Tibial nerve (tissue), 4 donors: ENCODE data around the gene ADAMTS17. TPM values are rescaled to one million over a fixed set of nuclear protein-coding genes. Genes with fewer than 3 reads are reported as not detected.

ENCODE experiments used
- DNase-seq, 2 donors: peaks; one replicate each; pipeline ENCODE4 v3.0.0-alpha.2; 2019; ENCODE audit warnings: low spot score in 2 of 2
- H3K27ac ChIP-seq, 4 donors: fragments of 200-600 bp; sonication (generic) in 3 of 4; one replicate each; pipeline ENCODE4 v1.5.1; 2017 to 2019; ENCODE audit warnings: mild to moderate bottlenecking in 1 of 4
- H3K27me3 ChIP-seq, 2 donors: fragments of 200-600 bp; sonication (generic) in 1 of 2; one replicate each; pipeline versions ENCODE4 v1.5.1 to v1.6.0; 2017 to 2019
- H3K36me3 ChIP-seq, 3 donors: fragments of 200-600 bp; sonication (generic); one replicate each; pipeline ENCODE4 v1.5.1; 2018 to 2019
- H3K4me1 ChIP-seq, 4 donors: fragments of 200-600 bp; sonication (generic) in 3 of 4; one replicate each; pipeline ENCODE4 v1.5.1; 2017 to 2019
- H3K4me3 ChIP-seq, 4 donors: fragments of 200-600 bp; sonication (generic) in 3 of 4; one replicate each; pipeline ENCODE4 v1.5.1; 2017 to 2019; ENCODE audit warnings: mild to moderate bottlenecking in 1 of 4, moderate library complexity in 1 of 4
- H3K9me3 ChIP-seq, 4 donors: fragments of 200-600 bp; sonication (generic) in 3 of 4; one replicate each; pipeline ENCODE4 v1.5.1; 2017 to 2019
- CTCF ChIP-seq, 5 experiments: fragments of 200-600 bp in 3 of 5; fragments of 450-650 bp in 2 of 5; sonication (generic) in 3 of 5; IDR thresholded peaks; one replicate each; pipeline ENCODE4 v1.5.1; 2016 to 2019; ENCODE audit warnings: antibody characterized with exemption in 5 of 5, mild to moderate bottlenecking in 3 of 5, moderate library complexity in 2 of 5
- EP300 ChIP-seq, 2 donors: sonication (generic); formaldehyde crosslinking; IDR thresholded peaks; one replicate each; pipeline ENCODE4 v1.6.1; 2017; ENCODE audit warnings: antibody characterized with exemption in 2 of 2, mild to moderate bottlenecking in 1 of 2
- POLR2A ChIP-seq, 2 donors: fragments of 450-650 bp; IDR thresholded peaks; one replicate each; pipeline ENCODE4 v1.6.1; 2017; ENCODE audit warnings: antibody characterized with exemption in 2 of 2, mild to moderate bottlenecking in 2 of 2, moderate library complexity in 2 of 2
- WGBS, 2 donors: methylation state at CpG; one replicate each; pipeline ENCODE4 v1.1.5; 2018; 5-methylcytosine and 5-hydroxymethylcytosine counted together
- total RNA-seq, 4 donors: library from RNA; depleted of rRNA; stranded (reverse); fragments of >200 nt; gene quantifications; one replicate each; pipeline ENCODE4 v1.1.0, GENCODE V29; 2016

The ADAMTS17 gene
- total RNA-seq, 4 donors from 2014 or later: 0.66 to 5.5 (median 3.7) TPM

DNA sequence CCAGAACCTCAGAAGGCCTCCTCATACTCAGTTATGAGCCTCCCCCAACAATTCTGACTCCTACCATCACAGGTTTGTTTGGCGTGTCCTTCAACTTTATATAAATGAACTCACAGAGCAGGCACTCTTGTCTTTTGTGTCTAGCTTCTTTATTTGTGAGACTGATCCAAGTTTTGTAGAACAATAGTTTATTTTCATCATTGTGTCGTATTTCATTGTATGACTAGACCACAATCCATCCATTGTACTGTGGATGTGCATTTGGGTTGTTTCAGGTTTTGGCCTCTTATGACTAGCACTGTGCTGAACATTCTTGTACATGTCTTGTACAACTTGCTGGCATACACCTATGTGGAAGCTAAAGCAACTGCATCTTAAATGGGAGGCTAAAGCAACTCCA is 315.7 kb downstream of the ADAMTS17 start:
- DNase-seq: no peak

DNA sequence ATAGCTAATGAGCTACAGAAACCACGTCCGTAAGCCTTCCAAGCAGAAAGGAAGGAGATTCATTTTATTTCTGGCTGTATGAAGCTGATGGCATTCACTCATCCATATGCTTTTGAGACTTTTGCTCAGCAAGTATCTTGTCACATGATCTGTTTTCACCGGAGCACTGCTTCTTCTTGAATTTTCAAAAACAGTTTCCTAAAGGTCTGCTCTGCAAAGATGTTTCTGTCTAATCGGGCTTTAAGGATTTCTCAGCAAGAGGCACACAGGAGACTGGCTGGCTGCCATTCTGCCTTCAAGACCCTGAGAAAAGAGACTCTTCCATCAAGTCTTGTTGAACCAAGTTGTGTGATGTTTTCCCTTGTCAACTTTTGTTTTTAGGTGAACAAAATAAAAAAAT is 319.0 kb downstream of the ADAMTS17 start:
- Histone ChIP-seq H3K36me3 (no peaks in the 10 kb centered on the region), H3K27ac (no peak overlapping the region), H3K27me3 (no peaks in the 10 kb centered on the region), H3K9me3 (peaks cover 0 to 8% (median 3%) of the 10 kb centered on the region in 4 donors), H3K4me3 (no peak overlapping the region), H3K4me1 (no peaks in the 10 kb centered on the region)
- WGBS, 2 donors: 57 to 58% methylated on average over 4 of the region's 4 CpGs
- TF ChIP-seq POLR2A (IDR thresholded peaks at IDR 0.05) (no peak), CTCF (IDR thresholded peaks at IDR 0.05) (no peak), EP300 (IDR thresholded peaks at IDR 0.05) (no peak)
- DNase-seq: no peak

More for the DNA sequence above, 315.7 kb downstream of the ADAMTS17 start:
- Histone ChIP-seq H3K36me3 (no peaks in the 10 kb centered on the region), H3K9me3 (peaks cover 0 to 11% (median 5%) of the 10 kb centered on the region in 4 donors), H3K4me1 (no peaks in the 10 kb centered on the region), H3K4me3 (no peak overlapping the region), H3K27me3 (no peaks in the 10 kb centered on the region), H3K27ac (no peak overlapping the region)
- TF ChIP-seq EP300 (IDR thresholded peaks at IDR 0.05) (no peak), CTCF (IDR thresholded peaks at IDR 0.05) (no peak), POLR2A (IDR thresholded peaks at IDR 0.05) (no peak)
- WGBS, 2 donors: 52 to 58% methylated on average over 2 of the region's 2 CpGs

GRCh38 chr15:100022391-100022790 is 319.4 kb downstream of the ADAMTS17 start:
- Histone ChIP-seq H3K9me3 (peaks cover 0 to 4% (median 1%) of the 10 kb centered on the region in 4 donors), H3K4me1 (no peaks in the 10 kb centered on the region), H3K4me3 (no peak overlapping the region), H3K27ac (no peak overlapping the region), H3K27me3 (no peaks in the 10 kb centered on the region), H3K36me3 (no peaks in the 10 kb centered on the region)
- WGBS, 2 donors: 55 to 57% methylated on average over 5 of the region's 5 CpGs
- TF ChIP-seq CTCF (IDR thresholded peaks at IDR 0.05) (no peak), POLR2A (IDR thresholded peaks at IDR 0.05) (no peak), EP300 (IDR thresholded peaks at IDR 0.05) (no peak)
- no peak for DNase-seq

GRCh38 chr15:100021653-100022052 is 320.1 kb downstream of the ADAMTS17 start:
- no peaks in the 10 kb centered on the region for H3K4me1 ChIP-seq
- DNase-seq: no peak
- no peak overlapping the region for H3K27ac ChIP-seq
- no peaks in the 10 kb centered on the region for H3K9me3 ChIP-seq
- TF ChIP-seq POLR2A (IDR thresholded peaks at IDR 0.05): no peak
- no peak for TF ChIP-seq EP300 (IDR thresholded peaks at IDR 0.05)
- TF ChIP-seq CTCF (IDR thresholded peaks at IDR 0.05): no peak
- no peaks in the 10 kb centered on the region for H3K27me3 ChIP-seq
- H3K36me3 ChIP-seq: no peaks in the 10 kb centered on the region
- no peak overlapping the region for H3K4me3 ChIP-seq
- WGBS, 2 donors: 73 to 74% methylated on average over 6 of the region's 6 CpGs

GRCh38 chr15:100020614-100021013 is 321.2 kb downstream of the ADAMTS17 start:
- H3K27ac ChIP-seq: no peak overlapping the region
- H3K36me3 ChIP-seq: no peaks in the 10 kb centered on the region
- no peaks in the 10 kb centered on the region for H3K9me3 ChIP-seq
- no peaks in the 10 kb centered on the region for H3K4me1 ChIP-seq
- H3K27me3 ChIP-seq: no peaks in the 10 kb centered on the region
- TF ChIP-seq POLR2A (IDR thresholded peaks at IDR 0.05): no peak
- no peak for TF ChIP-seq CTCF (IDR thresholded peaks at IDR 0.05)
- 91 to 95% methylated on average over 6 of the region's 6 CpGs for WGBS, 2 donors
- no peak for DNase-seq
- no peak overlapping the region for H3K4me3 ChIP-seq
